MCF 10A (cell line): Measurements from ENCODE around the gene AADAC. TPM values are rescaled to one million over a fixed set of nuclear protein-coding genes. Genes with fewer than 3 reads are reported as not detected.

Source experiments
- BruUV-seq: library from RNA; stranded (reverse); fragments of 400-500 nt; replicated peaks from 2 replicates; lab custom pipeline; 2021; lab: Mats Ljungman, UMichigan
- CTCF ChIA-PET: fragments of 300-600 bp; sonication (Branson Sonifier 250); formaldehyde crosslinking; extraction: SDS; loops from one replicate; lab custom pipeline; 2021; ENCODE audit warnings: antibody characterized with exemption, inconsistent platforms; lab: Yijun Ruan, JAX
- POLR2A ChIA-PET: fragments of 300-600, 350-650 bp; sonication (Branson Sonifier 250); formaldehyde crosslinking; extraction: SDS; loops from one replicate; lab custom pipeline; 2020; ENCODE audit warnings: antibody characterized with exemption, inconsistent platforms; lab: Yijun Ruan, JAX
- DNase-seq: peaks from one replicate; pipeline ENCODE4 v3.0.0-alpha.2; 2018; ENCODE audit not compliant: unreplicated experiment
- H3K27ac Mint-ChIP-seq: one replicate; pipeline ENCODE4 v1.8.0; 2022; ENCODE audit warnings: mild to moderate bottlenecking, low read depth, mixed read lengths; ENCODE audit not compliant: unreplicated experiment
- H3K27me3 Mint-ChIP-seq: one replicate; pipeline ENCODE4 v1.8.0; 2022; ENCODE audit warnings: mixed read lengths; ENCODE audit not compliant: insufficient read depth, unreplicated experiment
- H3K36me3 Mint-ChIP-seq: one replicate; pipeline ENCODE4 v1.8.0; 2022; ENCODE audit warnings: mild to moderate bottlenecking, moderate library complexity, mixed read lengths; ENCODE audit not compliant: insufficient read depth, unreplicated experiment
- H3K4me1 Mint-ChIP-seq: one replicate; pipeline ENCODE4 v1.8.0; 2022; ENCODE audit warnings: mixed read lengths; ENCODE audit not compliant: insufficient read depth, unreplicated experiment
- H3K4me3 Mint-ChIP-seq: one replicate; pipeline ENCODE4 v1.8.0; 2022; ENCODE audit warnings: mild to moderate bottlenecking, moderate library complexity, mixed read lengths; ENCODE audit not compliant: unreplicated experiment
- H3K9me3 Mint-ChIP-seq: one replicate; pipeline ENCODE4 v1.8.0; 2022; ENCODE audit warnings: mixed read lengths; ENCODE audit not compliant: unreplicated experiment
- CTCF ChIP-seq: fragments of 200-600 bp; IDR thresholded peaks from one replicate; pipeline ENCODE4 v1.8.0; 2022; ENCODE audit warnings: antibody characterized with exemption, mild to moderate bottlenecking; ENCODE audit not compliant: unreplicated experiment
- intact Hi-C: fragments of 100-400 bp; cut with micrococcal nuclease; formaldehyde crosslinking; loops from 2 replicates; pipeline ENCODE4 v1.14.1; 2022
- total RNA-seq: library from RNA; stranded (reverse); gene quantifications from 2 replicates; pipeline ENCODE4 v1.2.3, GENCODE V29; 2022

AADAC gene
- total RNA-seq, 1 experiment from 2014 or later, result not detected

GRCh38 chr3:151774235-151774634 lies 39.7 kb upstream of the AADAC start:
- H3K36me3 Mint-ChIP-seq, result peaks cover 6% of the 10 kb centered on the region
- no peak overlapping the region for H3K4me3 Mint-ChIP-seq
- no TSS peak for BruUV-seq
- no peaks in the 10 kb centered on the region for H3K4me1 Mint-ChIP-seq
- TF ChIP-seq CTCF, result no peak
- H3K27me3 Mint-ChIP-seq, result no peaks in the 10 kb centered on the region
- no peaks in the 10 kb centered on the region for H3K9me3 Mint-ChIP-seq
- POLR2A ChIA-PET, result no interaction called here
- H3K27ac Mint-ChIP-seq, result no peak overlapping the region
- no peak for DNase-seq
- intact Hi-C loops, result no loop called here
- CTCF ChIA-PET, result no interaction called here

- H3K36me3 Mint-ChIP-seq, result no peaks in the 10 kb centered on the region
- H3K27ac Mint-ChIP-seq, result no peak overlapping the region
- H3K9me3 Mint-ChIP-seq, result no peaks in the 10 kb centered on the region
- no peak overlapping the region for H3K4me3 Mint-ChIP-seq
- intact Hi-C loops, result no loop called here
- no peaks in the 10 kb centered on the region for H3K4me1 Mint-ChIP-seq
- TF ChIP-seq CTCF, result no peak
- POLR2A ChIA-PET, result no interaction called here
- CTCF ChIA-PET, result no interaction called here
- BruUV-seq, result no TSS peak
- DNase-seq, result no peak
- H3K27me3 Mint-ChIP-seq, result no peaks in the 10 kb centered on the region
Measured at GRCh38 chr3:151774910-151775309, 39.0 kb upstream of the AADAC start.

GRCh38 chr3:151775314-151776258 lies 38.3 kb upstream of the AADAC start:
- Mint-ChIP-seq H3K4me1 (no peaks in the 10 kb centered on the region), H3K4me3 (no peak overlapping the region), H3K27ac (no peak overlapping the region), H3K27me3 (no peaks in the 10 kb centered on the region), H3K9me3 (no peaks in the 10 kb centered on the region), H3K36me3 (no peaks in the 10 kb centered on the region)
- intact Hi-C loops, result no loop called here
- POLR2A ChIA-PET, result no interaction called here
- no peak for DNase-seq
- CTCF ChIA-PET, result no interaction called here
- no TSS peak for BruUV-seq
- TF ChIP-seq CTCF, result no peak

- intact Hi-C loops, result no loop called here
- CTCF ChIA-PET, result no interaction called here
- H3K9me3 Mint-ChIP-seq, result no peaks in the 10 kb centered on the region
- H3K27ac Mint-ChIP-seq, result no peak overlapping the region
- H3K27me3 Mint-ChIP-seq, result no peaks in the 10 kb centered on the region
- no peaks in the 10 kb centered on the region for H3K36me3 Mint-ChIP-seq
- POLR2A ChIA-PET, result no interaction called here
- no peaks in the 10 kb centered on the region for H3K4me1 Mint-ChIP-seq
- no peak for TF ChIP-seq CTCF
- DNase-seq, result no peak
- no peak overlapping the region for H3K4me3 Mint-ChIP-seq
- no TSS peak for BruUV-seq
Measured at GRCh38 chr3:151776259-151776740, 37.6 kb upstream of the AADAC start.
